COLO829 (cell line): Measurements from ENCODE around the gene ARL4D.
"Not testable (repeated sequence)": the region's sequence is repeated elsewhere in the genome, so short reads cannot be mapped to it uniquely, and the experiment has no call there.

ENCODE experiments used
- DNase-seq: peaks from one replicate; pipeline ENCODE4 v3.0.0; 2012; ENCODE audit warnings: low spot score

Gene ARL4D

GRCh38 chr17:43395165-43395564, 3.6 kb upstream of the ARL4D start:
- no peak for DNase-seq

GRCh38 chr17:43396491-43397060, 2.2 kb upstream of the ARL4D start:
- no peak for DNase-seq

GRCh38 chr17:43399839-43400328, 1.1 kb downstream of the ARL4D start:
- DNase-seq: no peak

GRCh38 chr17:43400943-43401717, 2.3 kb downstream of the ARL4D start:
- no peak for DNase-seq

GRCh38 chr17:43402078-43402477, 3.3 kb downstream of the ARL4D start:
- no peak for DNase-seq

GRCh38 chr17:43402567-43402966, 3.8 kb downstream of the ARL4D start:
- no peak for DNase-seq

GRCh38 chr17:43403846-43404245, 5.1 kb downstream of the ARL4D start:
- no peak for DNase-seq

- DNase-seq: no peak
Observed at GRCh38 chr17:43405861-43406260, 7.1 kb downstream of the ARL4D start.

GRCh38 chr17:43406676-43407645, 8.2 kb downstream of the ARL4D start:
- DNase-seq: no peak

- no peak for DNase-seq
Observed at GRCh38 chr17:43409131-43409530, 10.3 kb downstream of the ARL4D start.

GRCh38 chr17:43410557-43411368, 12.0 kb downstream of the ARL4D start:
- no peak for DNase-seq

GRCh38 chr17:43411369-43411677, 12.5 kb downstream of the ARL4D start:
- DNase-seq: no peak

- no peak for DNase-seq
Observed at GRCh38 chr17:43411749-43412148, 13.0 kb downstream of the ARL4D start.

GRCh38 chr17:43412166-43412565, 13.4 kb downstream of the ARL4D start:
- DNase-seq: no peak

- no peak for DNase-seq
Observed at GRCh38 chr17:43416998-43417890, 18.5 kb downstream of the ARL4D start.

- peak; percentile 51 for DNase-seq
Observed at GRCh38 chr17:43418441-43419374, 19.9 kb downstream of the ARL4D start.

GRCh38 chr17:43419375-43419882, 20.6 kb downstream of the ARL4D start:
- DNase-seq: not testable (repeated sequence)

GRCh38 chr17:43423777-43424455, 25.1 kb downstream of the ARL4D start:
- no peak for DNase-seq
